GM18498 (cell line): ENCODE measurements around the gene DRAM2.
A peak's percentile ranks its signal among the peaks of the same experiment; 100 is the strongest.
"Not testable (repeated sequence)": the region's sequence is repeated elsewhere in the genome, so short reads cannot be mapped to it uniquely, and the experiment has no call there.

ENCODE experiments used
- ATAC-seq: cut with Tn5 transposase; IDR thresholded peaks from one replicate; pipeline ENCODE4 v1.9.1; 2021; ENCODE audit warnings: mild to moderate bottlenecking, moderate library complexity; ENCODE audit not compliant: unreplicated experiment

The DRAM2 gene

DNA sequence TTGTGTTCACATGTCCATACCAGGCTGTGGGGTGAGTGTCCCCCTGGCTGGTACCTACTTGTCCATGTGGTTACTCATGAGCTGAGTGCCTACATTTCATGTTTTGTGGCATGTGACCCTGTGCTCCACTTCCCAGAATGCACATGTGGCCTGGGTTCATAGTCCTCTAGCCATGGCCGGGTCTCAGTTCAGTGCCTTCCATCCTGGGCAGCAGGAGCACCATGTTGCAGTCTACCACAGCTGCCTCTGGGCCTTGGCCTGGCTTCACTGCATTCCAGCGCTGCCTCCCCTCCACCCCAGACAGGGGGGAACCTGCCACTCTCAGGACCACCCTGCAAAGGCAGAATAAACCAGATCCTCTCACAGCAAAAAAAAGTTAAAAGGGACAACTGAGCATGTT lies 5.6 kb upstream of the DRAM2 start:
- no peak for ATAC-seq

DNA sequence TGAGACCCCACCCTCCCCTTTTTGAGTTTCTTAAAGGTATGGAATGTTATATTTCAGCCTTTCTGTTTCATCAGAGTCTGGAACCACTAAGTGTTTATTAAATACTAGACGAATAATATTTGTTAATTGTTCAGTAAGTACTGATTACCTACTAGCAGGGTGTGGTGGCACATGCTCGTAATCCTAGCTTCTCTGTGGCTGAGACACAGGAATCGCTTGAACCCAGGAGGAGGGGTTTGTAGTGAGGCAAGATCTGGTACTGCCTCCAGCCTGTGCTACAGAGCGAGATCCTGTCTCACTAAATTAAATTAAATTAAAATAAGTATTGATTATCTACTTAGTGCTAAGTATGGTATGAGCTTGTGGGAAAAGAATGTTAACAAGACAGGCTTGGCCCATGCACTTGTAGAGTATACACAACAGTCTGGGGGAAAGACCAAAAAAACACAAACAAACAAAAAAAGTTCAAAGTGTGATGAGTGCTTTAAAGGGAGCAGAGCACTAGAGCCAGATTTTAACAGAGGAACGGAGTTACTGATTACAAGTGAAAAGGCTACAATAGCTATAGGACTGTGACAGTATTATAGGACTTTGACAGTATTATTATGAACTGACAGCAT lies 2.6 kb upstream of the DRAM2 start:
- no peak for ATAC-seq

DNA sequence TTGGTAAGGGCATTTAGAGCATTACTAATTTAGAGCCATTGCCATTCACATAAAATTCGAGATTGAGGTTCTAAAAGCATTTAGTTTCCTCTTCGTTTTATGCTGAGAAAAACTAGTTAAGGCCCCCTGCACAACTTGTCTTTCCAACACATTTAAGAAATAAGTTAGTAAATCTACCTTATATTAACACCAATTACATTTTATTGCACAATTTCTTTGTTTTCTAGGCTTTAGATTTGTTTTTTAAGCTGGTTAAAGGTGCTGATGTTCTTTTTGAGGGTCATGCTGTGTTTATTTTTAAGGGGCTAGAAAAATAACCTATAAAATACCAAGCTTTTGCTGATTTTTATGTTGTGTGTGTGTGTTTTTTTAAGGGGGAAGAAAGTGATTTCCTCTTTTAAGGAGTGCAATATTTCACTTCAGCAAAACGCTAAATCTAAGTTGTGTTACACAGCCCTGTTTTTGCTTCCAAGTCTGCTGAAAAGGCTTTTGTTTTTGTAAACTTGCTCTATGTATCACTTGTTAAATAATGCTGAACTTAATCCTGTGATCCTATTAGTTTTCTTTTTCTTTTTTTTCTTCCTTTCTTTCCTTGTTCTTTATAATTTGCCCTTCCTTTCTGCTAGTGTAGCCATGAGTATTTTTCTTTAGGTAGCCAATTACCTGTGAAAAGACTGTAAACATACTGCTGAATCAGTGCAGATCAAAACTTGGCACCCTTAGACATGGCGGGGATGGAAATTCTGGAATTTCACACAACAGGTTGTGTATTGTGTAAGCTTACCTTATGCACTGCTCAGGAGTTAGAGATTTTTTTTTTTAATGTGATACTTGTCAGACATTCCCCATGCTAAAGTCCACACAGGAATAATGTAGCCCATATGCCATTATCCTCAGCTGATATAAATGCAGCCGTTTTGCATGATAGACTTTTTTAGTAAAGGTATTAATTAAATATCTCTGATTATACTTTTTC lies 1.6 kb upstream of the DRAM2 start:
- ATAC-seq = no peak

- ATAC-seq = no peak
Observed at GRCh38 chr1:111140680-111140967, 731 bp upstream of the DRAM2 start.

GRCh38 chr1:111139324-111139955 lies 453 bp downstream of the DRAM2 start:
- peak; percentile 38 for ATAC-seq

GRCh38 chr1:111133866-111134265 lies 6.0 kb downstream of the DRAM2 start:
- ATAC-seq = no peak

GRCh38 chr1:111131693-111132092 lies 8.2 kb downstream of the DRAM2 start:
- no peak for ATAC-seq

DNA sequence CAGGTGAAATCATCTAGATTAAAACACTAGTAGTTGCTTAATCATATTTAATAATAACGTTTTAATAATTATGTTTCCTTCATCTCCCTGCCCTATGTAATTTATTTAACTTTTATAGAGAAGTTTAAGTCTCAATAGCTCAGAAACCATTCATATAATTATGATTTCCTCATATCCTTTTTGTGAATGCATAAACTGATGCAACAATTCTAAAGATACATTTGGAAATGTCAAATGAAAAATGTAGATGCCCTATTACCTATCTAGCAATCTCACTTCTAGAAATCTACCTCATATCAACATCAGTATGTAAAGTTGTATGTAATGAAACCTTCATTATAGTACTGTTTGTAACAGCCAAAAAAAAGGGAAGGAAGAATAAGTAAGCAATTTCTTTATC lies 10.5 kb downstream of the DRAM2 start:
- ATAC-seq = no peak

DNA sequence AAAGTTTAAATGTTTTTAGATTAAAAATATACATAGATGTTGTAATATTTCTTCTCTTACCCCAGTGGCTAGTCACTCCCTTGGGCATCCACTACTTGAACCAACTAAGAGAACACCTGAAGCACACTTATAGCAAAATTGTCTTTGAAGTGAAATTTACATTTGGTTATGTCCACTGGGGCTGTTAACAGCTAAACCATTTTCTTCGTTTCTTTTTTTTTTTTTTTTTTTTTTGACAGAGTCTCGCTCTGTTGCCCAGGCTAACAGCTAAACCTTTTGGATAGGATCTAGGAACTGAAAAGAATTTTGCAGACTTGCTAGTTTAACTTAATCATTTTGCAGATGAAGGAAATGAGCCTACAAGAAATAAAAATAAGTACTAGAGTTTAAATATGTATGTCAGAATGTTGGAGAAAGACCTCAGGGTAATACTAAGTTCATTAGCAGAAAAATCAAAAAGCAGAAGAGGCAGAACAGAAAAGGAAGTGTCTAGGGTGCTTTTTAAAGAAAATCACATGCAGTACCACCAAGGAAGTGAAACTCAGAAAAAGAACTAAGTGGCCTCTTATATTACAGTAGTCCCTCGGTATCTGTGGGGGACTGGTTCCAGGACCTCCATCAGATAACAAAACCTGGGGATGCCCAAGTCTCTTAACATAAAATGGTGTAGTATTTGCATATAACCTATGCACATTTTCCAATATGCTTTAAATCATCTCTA lies 11.8 kb downstream of the DRAM2 start:
- ATAC-seq = peak; percentile 86

DNA sequence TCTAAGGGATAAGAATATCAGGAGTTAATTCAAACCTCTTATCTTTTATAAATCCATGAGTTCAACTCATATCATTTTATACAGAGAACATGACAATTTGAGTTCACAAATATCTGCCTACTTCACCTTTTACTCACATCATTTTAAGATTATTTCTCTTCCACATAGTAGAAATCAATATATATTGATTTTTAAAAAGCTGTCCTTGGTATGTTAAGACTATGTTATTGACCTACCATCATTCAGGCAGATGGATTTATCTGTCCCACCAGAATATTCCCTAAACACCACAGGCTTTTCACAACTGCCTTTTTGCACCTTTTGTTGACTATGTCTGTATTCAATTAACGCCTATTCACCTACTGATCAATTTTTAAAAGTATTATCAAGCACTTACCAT lies 13.5 kb downstream of the DRAM2 start:
- ATAC-seq = no peak

- no peak for ATAC-seq
Observed at GRCh38 chr1:111116496-111116895, 23.4 kb downstream of the DRAM2 start.

DNA sequence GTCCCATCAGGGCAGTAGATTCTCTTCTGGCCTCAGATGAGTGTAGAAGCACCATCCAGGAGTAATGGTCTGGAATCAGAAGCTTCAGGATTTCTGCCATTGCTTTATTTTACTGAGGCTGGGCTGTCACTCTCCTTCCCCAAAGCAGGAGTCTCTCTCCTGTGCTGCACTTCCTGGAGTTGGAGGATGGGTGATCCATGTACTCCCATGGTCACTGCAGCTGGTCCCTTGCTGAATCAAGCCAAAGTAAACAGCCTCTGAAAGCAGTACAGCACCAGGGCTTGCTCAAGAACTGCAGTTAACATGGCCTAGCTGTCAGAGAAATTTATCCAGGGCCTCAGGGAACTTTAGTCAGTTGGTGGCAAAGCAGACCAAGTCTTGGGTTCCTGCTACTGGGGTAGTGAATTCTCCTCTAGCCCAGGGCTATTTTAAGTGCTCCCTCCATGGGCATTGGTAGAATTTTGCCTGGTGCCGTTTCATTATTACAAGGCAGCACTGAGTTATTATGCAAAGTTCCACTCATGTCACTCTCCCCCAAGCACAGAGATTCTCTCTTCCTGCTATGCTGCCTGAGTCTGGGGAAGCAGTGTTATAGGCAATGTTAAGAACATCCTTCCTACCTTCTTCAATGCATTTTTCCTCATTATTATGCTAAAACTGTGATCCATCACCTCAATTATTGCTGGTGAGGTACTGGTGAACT lies 29.5 kb downstream of the DRAM2 start:
- no peak for ATAC-seq

DNA sequence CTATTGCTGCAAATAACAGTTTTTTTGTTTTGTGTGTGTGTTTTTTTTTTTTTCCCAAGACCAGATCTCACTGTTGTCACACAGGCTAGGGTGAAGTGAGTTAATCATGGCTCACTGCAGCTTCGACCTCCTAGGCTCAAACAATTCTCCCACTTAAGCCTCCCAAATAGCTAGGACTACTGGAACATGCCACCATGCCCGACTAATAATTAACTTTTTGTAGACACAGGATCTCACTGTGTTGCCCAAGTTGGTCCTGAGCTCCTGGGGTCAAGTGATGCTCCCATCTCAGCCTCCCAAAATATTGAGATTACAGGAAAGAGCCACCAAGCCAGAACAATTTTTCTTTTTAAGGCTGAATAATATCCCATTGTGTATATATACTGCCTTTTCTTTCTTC lies 34.9 kb downstream of the DRAM2 start:
- no peak for ATAC-seq

DNA sequence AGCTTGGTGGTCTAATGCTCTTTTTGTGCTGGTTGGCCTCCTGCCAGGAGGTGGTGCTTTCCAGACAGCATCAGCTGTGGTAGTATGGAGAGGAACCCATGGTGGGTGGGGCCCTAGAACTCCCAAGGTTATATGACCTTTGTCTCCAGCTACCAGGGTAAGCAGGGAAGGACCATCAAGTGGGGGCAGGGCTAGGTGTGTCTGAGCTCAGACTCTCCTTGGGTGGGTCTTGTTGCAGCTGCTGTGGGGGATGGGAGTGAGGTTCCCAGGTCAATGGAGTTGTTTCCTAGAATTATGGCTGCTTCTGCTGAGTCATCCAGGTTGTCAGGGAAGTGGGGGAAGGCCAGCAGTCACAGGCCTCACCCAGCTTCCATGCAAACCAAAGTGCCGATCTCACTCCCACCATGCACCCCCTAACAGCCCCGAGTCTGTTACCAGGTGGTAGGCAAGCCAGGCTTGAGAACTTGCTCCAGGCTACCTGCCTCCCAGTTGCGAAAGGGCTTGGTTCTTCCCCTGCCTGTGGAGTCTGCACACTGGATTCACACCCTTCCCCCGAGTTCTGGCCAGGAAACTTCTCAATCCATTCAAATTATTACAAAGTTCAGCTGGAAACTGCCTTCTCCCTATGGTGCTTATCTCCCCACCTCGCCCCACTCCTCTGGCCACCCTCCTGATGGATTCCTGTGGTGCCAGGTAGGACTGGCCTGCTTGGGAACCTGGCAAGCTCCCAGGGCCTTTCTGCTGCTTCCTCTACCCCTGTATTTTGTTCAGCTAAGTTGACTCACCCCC lies 37.8 kb downstream of the DRAM2 start:
- ATAC-seq = no peak

- no peak for ATAC-seq
Observed at GRCh38 chr1:111099289-111099688, 40.6 kb downstream of the DRAM2 start.

GRCh38 chr1:111097356-111098099 lies 42.4 kb downstream of the DRAM2 start:
- ATAC-seq = no peak

DNA sequence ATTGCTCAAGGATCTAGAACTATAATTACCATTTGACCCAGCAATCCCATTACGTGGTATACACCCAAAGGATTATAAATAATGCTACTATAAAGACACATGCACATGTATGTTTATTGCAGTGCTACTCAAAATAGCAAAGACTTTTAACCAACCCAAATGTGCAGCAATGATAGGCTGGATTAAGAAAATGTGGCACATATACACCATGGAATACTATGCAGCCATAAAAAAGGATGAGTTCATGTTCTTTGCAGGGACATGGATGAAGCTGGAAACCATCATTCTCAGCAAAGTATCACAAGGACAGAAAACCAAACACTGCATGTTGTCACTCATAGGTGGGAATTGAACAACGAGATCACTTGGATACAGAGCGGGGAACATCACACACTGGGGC lies 44.5 kb downstream of the DRAM2 start:
- not testable (repeated sequence) for ATAC-seq

GRCh38 chr1:111089638-111090037 lies 50.3 kb downstream of the DRAM2 start:
- no peak for ATAC-seq

DNA sequence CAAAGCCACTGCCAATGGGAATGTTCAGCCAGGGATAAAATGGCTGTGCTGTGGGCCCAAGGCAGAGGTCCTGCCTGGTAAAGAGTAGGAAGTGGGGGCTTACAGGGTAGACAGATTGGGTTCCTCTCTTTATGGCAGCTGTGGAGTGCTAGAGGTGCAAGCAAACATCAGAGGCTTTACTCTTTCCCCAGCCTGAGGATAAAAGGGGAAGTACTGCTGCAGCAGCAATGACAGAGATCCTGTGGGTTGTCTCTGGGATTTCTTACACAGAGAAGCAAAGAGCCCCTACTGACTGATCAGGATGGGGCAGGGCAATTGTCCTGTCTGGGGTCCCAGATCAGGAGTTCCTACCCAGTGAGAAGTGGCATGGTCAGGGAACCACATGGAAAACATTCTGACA lies 54.2 kb downstream of the DRAM2 start:
- ATAC-seq = no peak
